Endodermal cell (in vitro differentiated cells): Measurements from ENCODE around the gene AXIN1. TPM values are rescaled to one million over a fixed set of nuclear protein-coding genes. Genes with fewer than 3 reads are reported as not detected.

Source experiments
- DNase-seq: peaks from one replicate; pipeline ENCODE4 v3.0.0-alpha.2; 2017
- H3K27ac ChIP-seq: 2 replicates; pipeline ENCODE4 v1.5.1; 2013; ENCODE audit warnings: mild to moderate bottlenecking, low read depth, low read length, moderate library complexity
- H3K27me3 ChIP-seq: 2 replicates; pipeline ENCODE4 v1.6.1; 2013; ENCODE audit warnings: mild to moderate bottlenecking, low read length, moderate library complexity; ENCODE audit not compliant: insufficient read depth, control insufficient read depth, poor library complexity, severe bottlenecking
- H3K36me3 ChIP-seq: 2 replicates; pipeline ENCODE4 v1.7.0; 2013; ENCODE audit warnings: mild to moderate bottlenecking, low read length, moderate library complexity; ENCODE audit not compliant: control insufficient read depth, insufficient read depth
- H3K4me1 ChIP-seq: one replicate; pipeline ENCODE4 v1.7.0; 2013; ENCODE audit warnings: low read length; ENCODE audit not compliant: control insufficient read depth, insufficient read depth
- H3K4me3 ChIP-seq: 2 replicates; pipeline ENCODE4 v1.5.1; 2013; ENCODE audit warnings: mild to moderate bottlenecking, low read length, moderate library complexity
- H3K9ac ChIP-seq: 2 replicates; pipeline ENCODE4 v1.6.1; 2013; ENCODE audit warnings: mild to moderate bottlenecking, low read length, moderate library complexity; ENCODE audit not compliant: poor library complexity, severe bottlenecking; ENCODE audit errors: extremely low read depth
- H3K9me3 ChIP-seq: 2 replicates; pipeline ENCODE4 v1.6.1; 2013; ENCODE audit warnings: mild to moderate bottlenecking, low read length, moderate library complexity; ENCODE audit not compliant: control insufficient read depth
- H3K27ac Mint-ChIP-seq: 2 replicates; pipeline ENCODE4 v1.8.0; 2020; ENCODE audit warnings: mixed read lengths
- H3K27me3 Mint-ChIP-seq: 2 replicates; pipeline ENCODE4 v1.8.0; 2021; ENCODE audit warnings: mild to moderate bottlenecking, mixed read lengths; ENCODE audit not compliant: insufficient read depth
- H3K36me3 Mint-ChIP-seq: 2 replicates; pipeline ENCODE4 v1.8.0; 2020; ENCODE audit warnings: low read depth, mixed read lengths
- H3K4me1 Mint-ChIP-seq: 2 replicates; pipeline ENCODE4 v1.8.0; 2020; ENCODE audit warnings: mixed read lengths
- H3K4me3 Mint-ChIP-seq: 2 replicates; pipeline ENCODE4 v1.8.0; 2020; ENCODE audit warnings: mild to moderate bottlenecking, moderate library complexity, mixed read lengths
- H3K9me3 Mint-ChIP-seq: 2 replicates; pipeline ENCODE4 v1.8.0; 2020; ENCODE audit warnings: mild to moderate bottlenecking, mixed read lengths
- WGBS, 2 experiments: methylation state at CpG; one replicate each; pipeline versions ENCODE4 v1.1.5 to v1.1.7; 2013; ENCODE audit warnings: missing lambda C conversion rate in 2 of 2, mixed read lengths in 1 of 2; ENCODE audit not compliant: insufficient coverage in 1 of 2, insufficient read length in 1 of 2; 5-methylcytosine and 5-hydroxymethylcytosine counted together
- total RNA-seq, 2 donors: library from RNA; stranded (reverse); fragmentation: NEBNext Ultra II Directional in 1 of 2; extraction: Animal tissue kit (Norgen Biotek cat#: 25700) in 1 of 2; gene quantifications; 2 replicates in 1 of 2; 3 replicates in 1 of 2; pipeline ENCODE4 v1.2.1, GENCODE V29; 2021
- TF ChIP-seq, protein P1 (sequence below): fragments of 200-600 bp; sonication (generic); conservative IDR thresholded peaks from 2 replicates; pipeline ENCODE4 v1.5.0; 2021; ENCODE audit warnings: antibody characterized with exemption, mild to moderate bottlenecking

The AXIN1 gene
- total RNA-seq, 2 donors from 2014 or later, result 36.5 to 37.3 TPM

DNA sequence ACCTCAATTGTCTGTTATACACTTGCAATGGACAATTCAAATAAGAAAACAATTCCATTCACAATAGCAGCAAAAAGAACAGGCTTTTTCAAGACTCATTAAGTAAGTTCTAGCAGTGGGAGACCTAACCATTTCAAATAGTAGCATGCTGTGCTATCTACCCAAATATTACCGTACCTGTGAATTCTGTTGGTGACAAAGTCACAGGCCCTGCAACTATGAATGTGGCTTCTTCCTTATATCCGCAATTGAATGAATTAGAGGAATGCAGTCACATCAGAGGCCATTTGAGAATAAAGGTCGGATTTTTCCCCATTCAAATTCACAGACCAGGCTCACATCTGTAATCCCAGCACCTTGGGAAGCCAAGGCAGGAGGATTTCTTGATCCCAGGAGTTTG, 43.7 kb upstream of the AXIN1 start:
- WGBS, 2 experiments, result 34 to 57% methylated on average over 3 of the region's 3 CpGs
- TF ChIP-seq, protein P1, sequence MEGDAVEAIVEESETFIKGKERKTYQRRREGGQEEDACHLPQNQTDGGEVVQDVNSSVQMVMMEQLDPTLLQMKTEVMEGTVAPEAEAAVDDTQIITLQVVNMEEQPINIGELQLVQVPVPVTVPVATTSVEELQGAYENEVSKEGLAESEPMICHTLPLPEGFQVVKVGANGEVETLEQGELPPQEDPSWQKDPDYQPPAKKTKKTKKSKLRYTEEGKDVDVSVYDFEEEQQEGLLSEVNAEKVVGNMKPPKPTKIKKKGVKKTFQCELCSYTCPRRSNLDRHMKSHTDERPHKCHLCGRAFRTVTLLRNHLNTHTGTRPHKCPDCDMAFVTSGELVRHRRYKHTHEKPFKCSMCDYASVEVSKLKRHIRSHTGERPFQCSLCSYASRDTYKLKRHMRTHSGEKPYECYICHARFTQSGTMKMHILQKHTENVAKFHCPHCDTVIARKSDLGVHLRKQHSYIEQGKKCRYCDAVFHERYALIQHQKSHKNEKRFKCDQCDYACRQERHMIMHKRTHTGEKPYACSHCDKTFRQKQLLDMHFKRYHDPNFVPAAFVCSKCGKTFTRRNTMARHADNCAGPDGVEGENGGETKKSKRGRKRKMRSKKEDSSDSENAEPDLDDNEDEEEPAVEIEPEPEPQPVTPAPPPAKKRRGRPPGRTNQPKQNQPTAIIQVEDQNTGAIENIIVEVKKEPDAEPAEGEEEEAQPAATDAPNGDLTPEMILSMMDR, result no peak
- no peak for DNase-seq
- peak overlapping the region; percentile 96 for H3K27ac Mint-ChIP-seq
- Histone ChIP-seq H3K4me3 (peak overlapping the region; percentile 74), H3K4me1 (peaks cover 3% of the 10 kb centered on the region), H3K9ac (no peak overlapping the region), H3K27me3 (no peaks in the 10 kb centered on the region), H3K27ac (no peak overlapping the region), H3K36me3 (no peaks in the 10 kb centered on the region), H3K9me3 (peaks cover 5% of the 10 kb centered on the region)
- peak overlapping the region; percentile 71 for H3K4me3 Mint-ChIP-seq
- H3K27me3 Mint-ChIP-seq, result no peaks in the 10 kb centered on the region
- H3K4me1 Mint-ChIP-seq, result peaks cover 12% of the 10 kb centered on the region
- H3K9me3 Mint-ChIP-seq, result peaks cover 13% of the 10 kb centered on the region
- peaks cover 15% of the 10 kb centered on the region for H3K36me3 Mint-ChIP-seq

DNA sequence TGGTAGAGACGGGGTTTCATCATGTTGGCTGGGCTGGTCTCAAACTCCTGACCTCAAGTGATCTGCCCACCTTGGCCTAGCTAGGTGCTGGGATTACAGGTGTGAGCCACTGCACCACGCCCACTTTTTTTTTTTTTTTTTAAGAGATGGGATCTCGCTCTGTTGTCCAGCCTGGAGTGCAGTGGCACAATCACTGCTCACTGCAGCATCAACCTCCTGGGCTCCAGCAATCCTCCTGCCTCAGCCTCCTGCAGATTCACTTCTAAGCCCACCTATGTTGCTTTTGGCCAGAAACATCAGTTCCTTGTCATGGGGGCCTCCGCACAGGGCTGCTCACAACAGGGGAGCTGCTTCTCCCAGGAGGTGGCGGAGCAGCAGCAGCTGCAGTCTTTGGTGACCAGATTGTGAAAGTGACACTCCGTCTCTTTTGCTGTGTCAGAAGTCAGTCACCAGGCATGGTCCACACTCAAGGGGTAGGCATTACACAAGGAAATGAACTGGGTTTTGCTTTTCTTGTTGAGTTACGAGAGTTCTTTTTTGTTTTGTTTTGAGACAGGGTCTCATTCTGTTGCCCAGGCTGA, 40.0 kb upstream of the AXIN1 start:
- no peaks in the 10 kb centered on the region for H3K27me3 Mint-ChIP-seq
- Histone ChIP-seq H3K9me3 (peaks cover 5% of the 10 kb centered on the region), H3K27me3 (no peaks in the 10 kb centered on the region), H3K36me3 (no peaks in the 10 kb centered on the region), H3K4me3 (no peak overlapping the region), H3K4me1 (no peaks in the 10 kb centered on the region), H3K27ac (no peak overlapping the region), H3K9ac (no peak overlapping the region)
- WGBS, 2 experiments, result 91% methylated on average over 6 to 7 of the region's 7 CpGs
- no peak overlapping the region for H3K27ac Mint-ChIP-seq
- TF ChIP-seq, protein P1, result no peak
- DNase-seq, result no peak
- H3K9me3 Mint-ChIP-seq, result peaks cover 13% of the 10 kb centered on the region
- peaks cover 12% of the 10 kb centered on the region for H3K36me3 Mint-ChIP-seq
- peaks cover 20% of the 10 kb centered on the region for H3K4me1 Mint-ChIP-seq
- no peak overlapping the region for H3K4me3 Mint-ChIP-seq

- Histone ChIP-seq H3K36me3 (no peaks in the 10 kb centered on the region), H3K9ac (no peak overlapping the region), H3K27me3 (no peaks in the 10 kb centered on the region), H3K9me3 (peaks cover 5% of the 10 kb centered on the region), H3K4me1 (no peaks in the 10 kb centered on the region), H3K4me3 (no peak overlapping the region), H3K27ac (no peak overlapping the region)
- H3K36me3 Mint-ChIP-seq, result peaks cover 12% of the 10 kb centered on the region
- WGBS, 2 experiments, result 65 to 70% methylated on average over 3 to 7 of the region's 7 CpGs
- H3K27me3 Mint-ChIP-seq, result no peaks in the 10 kb centered on the region
- peak; percentile 96 for DNase-seq
- no peak overlapping the region for H3K27ac Mint-ChIP-seq
- no peak overlapping the region for H3K4me3 Mint-ChIP-seq
- H3K4me1 Mint-ChIP-seq, result peaks cover 21% of the 10 kb centered on the region
- peaks cover 13% of the 10 kb centered on the region for H3K9me3 Mint-ChIP-seq
- TF ChIP-seq, protein P1, result peak; percentile 94
Observed at GRCh38 chr16:391885-392335, 39.4 kb upstream of the AXIN1 start.
